DOHH2 (cell line): ENCODE data around the gene GTF2I.

Experiments
- H3F3A ChIP-seq: fragments of 200-600 bp; sonication (generic), shearing (Covaris generic); 2 replicates; pipeline ENCODE4 v1.6.0; 2016; ENCODE audit warnings: antibody characterized with exemption, mild to moderate bottlenecking; ENCODE audit not compliant: control insufficient read depth, insufficient read depth
- H3K27ac ChIP-seq: fragments of 200-600 bp; sonication (generic); 2 replicates; pipeline ENCODE4 v1.5.1; 2014; ENCODE audit warnings: low read depth, mild to moderate bottlenecking, low read length, moderate library complexity
- H3K27me3 ChIP-seq: fragments of 200-600 bp; sonication (generic); 2 replicates; pipeline ENCODE4 v1.6.1; 2014; ENCODE audit warnings: mild to moderate bottlenecking, low read length, mixed read lengths; ENCODE audit not compliant: control insufficient read depth
- H3K36me3 ChIP-seq: fragments of 200-600 bp; sonication (generic); 2 replicates; pipeline ENCODE4 v1.6.1; 2014; ENCODE audit warnings: mild to moderate bottlenecking, low read length, moderate library complexity, mixed read lengths; ENCODE audit not compliant: control insufficient read depth
- H3K4me1 ChIP-seq: fragments of 200-600 bp; sonication (generic); 2 replicates; pipeline ENCODE4 v1.6.1; 2014; ENCODE audit warnings: mild to moderate bottlenecking, low read length, mixed read lengths; ENCODE audit not compliant: control insufficient read depth
- H3K4me2 ChIP-seq: fragments of 200-600 bp; sonication (generic); 2 replicates; pipeline ENCODE4 v1.6.0; 2014; ENCODE audit warnings: mild to moderate bottlenecking, low read length, moderate library complexity
- H3K4me3 ChIP-seq: fragments of 200-600 bp; sonication (generic); 2 replicates; pipeline ENCODE4 v1.5.1; 2014; ENCODE audit warnings: mild to moderate bottlenecking, low read length, mixed read lengths
- H3K79me2 ChIP-seq: fragments of 200-600 bp; sonication (generic); 2 replicates; pipeline ENCODE4 v1.6.1; 2014; ENCODE audit warnings: mild to moderate bottlenecking, low read length, mixed read lengths; ENCODE audit not compliant: control insufficient read depth
- H3K9me2 ChIP-seq: fragments of 200-600 bp; sonication (generic); replicated peaks from 2 replicates; pipeline ENCODE4 v1.6.1; 2014; ENCODE audit warnings: mild to moderate bottlenecking, low read length, mixed read lengths; ENCODE audit not compliant: control insufficient read depth
- H3K9me3 ChIP-seq: fragments of 200-600 bp; sonication (generic); 2 replicates; pipeline ENCODE4 v1.6.1; 2014; ENCODE audit warnings: antibody characterized with exemption, low read length, mixed read lengths; ENCODE audit not compliant: control insufficient read depth, insufficient read depth
- H4K20me1 ChIP-seq: fragments of 200-600 bp; sonication (generic); 2 replicates; pipeline ENCODE4 v1.6.0; 2014; ENCODE audit warnings: low read depth, mild to moderate bottlenecking, antibody characterized with exemption, low read length, moderate library complexity; ENCODE audit not compliant: control insufficient read depth, insufficient read depth
- CTCF ChIP-seq: fragments of 200-600 bp; sonication (generic); IDR thresholded peaks from one replicate; pipeline ENCODE4 v1.5.1; 2014; ENCODE audit warnings: antibody characterized with exemption, mild to moderate bottlenecking, low read depth, low read length; ENCODE audit not compliant: poor library complexity, severe bottlenecking
- EZH2phosphoT487 ChIP-seq: fragments of 200-600 bp; sonication (generic); IDR thresholded peaks from 2 replicates; pipeline ENCODE4 v1.6.1; 2017; ENCODE audit warnings: borderline replicate concordance, mild to moderate bottlenecking, antibody characterized with exemption, low read length, moderate library complexity, mixed read lengths

GTF2I gene

DNA sequence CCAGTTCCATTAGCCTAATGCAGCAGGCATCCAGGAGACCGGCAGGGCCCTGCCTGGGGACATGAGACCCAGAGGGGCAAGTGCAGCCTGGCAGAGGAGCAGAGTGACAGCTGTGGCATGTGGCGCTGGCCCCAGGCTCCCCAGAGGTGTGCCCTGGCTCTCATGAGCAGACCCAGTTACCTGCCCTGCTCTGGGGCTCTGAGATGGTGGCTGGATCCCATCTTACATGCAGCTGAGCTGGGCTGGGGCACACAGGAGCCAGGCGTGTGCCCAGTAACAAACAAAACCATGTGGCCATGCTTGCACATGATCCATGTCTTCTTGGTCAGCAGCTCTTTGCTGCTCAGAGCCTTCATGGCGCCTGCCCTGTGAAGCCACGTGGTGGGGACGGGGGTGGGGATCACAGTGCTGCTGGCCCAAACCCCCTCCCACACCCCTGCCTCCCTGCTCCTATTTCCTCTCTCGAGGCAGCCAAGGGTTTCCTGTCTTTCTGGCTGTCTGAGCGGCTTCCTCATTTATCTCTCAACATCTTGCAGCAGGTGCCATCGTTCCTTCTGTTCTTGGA, 40.3 kb upstream of the GTF2I start:
- H3K27ac ChIP-seq: peak overlapping the region; percentile 87
- peaks cover 36% of the 10 kb centered on the region for H3K4me1 ChIP-seq
- H3K79me2 ChIP-seq: no peaks in the 10 kb centered on the region
- H3K36me3 ChIP-seq: no peaks in the 10 kb centered on the region
- H3K27me3 ChIP-seq: no peaks in the 10 kb centered on the region
- H3K4me3 ChIP-seq: peak overlapping the region; percentile 72
- H3K9me3 ChIP-seq: no peaks in the 10 kb centered on the region
- peaks cover 12% of the 10 kb centered on the region for H3F3A ChIP-seq
- no peaks in the 10 kb centered on the region for H3K9me2 ChIP-seq
- peak overlapping the region; percentile 96 for H3K4me2 ChIP-seq
- H4K20me1 ChIP-seq: no peaks in the 10 kb centered on the region
- TF ChIP-seq CTCF (no peak), EZH2phosphoT487 (no peak)

GRCh38 chr7:74619235-74619860, 38.2 kb upstream of the GTF2I start:
- Histone ChIP-seq H3K27ac (no peak overlapping the region), H3K79me2 (no peaks in the 10 kb centered on the region), H3F3A (peaks cover 12% of the 10 kb centered on the region), H3K4me3 (no peak overlapping the region), H3K4me2 (no peak overlapping the region), H3K9me2 (no peaks in the 10 kb centered on the region), H4K20me1 (no peaks in the 10 kb centered on the region), H3K9me3 (no peaks in the 10 kb centered on the region), H3K4me1 (peaks cover 32% of the 10 kb centered on the region), H3K27me3 (no peaks in the 10 kb centered on the region), H3K36me3 (no peaks in the 10 kb centered on the region)
- TF ChIP-seq EZH2phosphoT487 (no peak), CTCF (no peak)

- H3K79me2 ChIP-seq: no peaks in the 10 kb centered on the region
- peaks cover 22% of the 10 kb centered on the region for H3K4me1 ChIP-seq
- peaks cover 5% of the 10 kb centered on the region for H3F3A ChIP-seq
- no peaks in the 10 kb centered on the region for H3K9me3 ChIP-seq
- no peak overlapping the region for H3K27ac ChIP-seq
- no peaks in the 10 kb centered on the region for H3K36me3 ChIP-seq
- no peaks in the 10 kb centered on the region for H4K20me1 ChIP-seq
- H3K4me3 ChIP-seq: no peak overlapping the region
- H3K4me2 ChIP-seq: no peak overlapping the region
- H3K9me2 ChIP-seq: no peaks in the 10 kb centered on the region
- no peak for TF ChIP-seq CTCF
- no peak for TF ChIP-seq EZH2phosphoT487
- no peaks in the 10 kb centered on the region for H3K27me3 ChIP-seq
These were observed 35.2 kb upstream of the GTF2I start for GRCh38 chr7:74622228-74622749.
